Trophoblast cell (in vitro differentiated cells and primary cell): ENCODE results near the gene ADSS1.

Experiments used
- DNase-seq, 2 donors: peaks; one replicate each; pipeline ENCODE4 v3.0.0-alpha.2; 2016
- H2AFZ ChIP-seq: 2 replicates; pipeline ENCODE4 v1.6.1; 2013; ENCODE audit warnings: low read length, moderate library complexity, mild to moderate bottlenecking; ENCODE audit not compliant: insufficient read depth, poor library complexity
- H2AK5ac ChIP-seq: 2 replicates; pipeline ENCODE4 v1.6.1; 2013; ENCODE audit warnings: mild to moderate bottlenecking, low read length
- H2BK120ac ChIP-seq: 2 replicates; pipeline ENCODE4 v1.6.1; 2013; ENCODE audit warnings: low read length, mild to moderate bottlenecking, moderate library complexity; ENCODE audit not compliant: insufficient read depth, poor library complexity
- H2BK12ac ChIP-seq: 2 replicates; pipeline ENCODE4 v1.6.1; 2013; ENCODE audit warnings: mild to moderate bottlenecking, low read length, moderate library complexity
- H2BK5ac ChIP-seq: 2 replicates; pipeline ENCODE4 v1.6.1; 2013; ENCODE audit warnings: low read length, low read depth, moderate library complexity, mild to moderate bottlenecking; ENCODE audit not compliant: poor library complexity
- H3K14ac ChIP-seq: 2 replicates; pipeline ENCODE4 v1.6.1; 2013; ENCODE audit warnings: mild to moderate bottlenecking, low read length
- H3K18ac ChIP-seq: 2 replicates; pipeline ENCODE4 v1.6.1; 2013; ENCODE audit warnings: mild to moderate bottlenecking, low read length
- H3K23ac ChIP-seq: 2 replicates; pipeline ENCODE4 v1.6.1; 2013; ENCODE audit warnings: low read length
- H3K27ac ChIP-seq: 2 replicates; pipeline ENCODE4 v1.5.1; 2013; ENCODE audit warnings: low read depth, mild to moderate bottlenecking, inconsistent platforms, low read length, moderate library complexity
- H3K27me3 ChIP-seq: 2 replicates; pipeline ENCODE4 v1.6.1; 2013; ENCODE audit warnings: inconsistent platforms, mild to moderate bottlenecking, low read length, moderate library complexity; ENCODE audit not compliant: insufficient read depth
- H3K36me3 ChIP-seq, 2 experiments: 1 replicate in 1 of 2; 2 replicates in 1 of 2; pipeline ENCODE4 v1.6.1; 2013; ENCODE audit warnings: low read length in 2 of 2, mild to moderate bottlenecking in 2 of 2, moderate library complexity in 1 of 2; ENCODE audit not compliant: insufficient read depth in 2 of 2, control insufficient read depth in 1 of 2
- H3K4ac ChIP-seq: 2 replicates; pipeline ENCODE4 v1.6.1; 2013; ENCODE audit warnings: low read depth, mild to moderate bottlenecking, low read length, moderate library complexity
- H3K4me1 ChIP-seq, 2 experiments: 1 replicate in 1 of 2; 2 replicates in 1 of 2; pipeline ENCODE4 v1.6.1; 2013; ENCODE audit warnings: low read length in 2 of 2, mild to moderate bottlenecking in 2 of 2, moderate library complexity in 1 of 2; ENCODE audit not compliant: insufficient read depth in 2 of 2, control insufficient read depth in 1 of 2
- H3K4me2 ChIP-seq: 2 replicates; pipeline ENCODE4 v1.6.1; 2013; ENCODE audit warnings: inconsistent platforms, mild to moderate bottlenecking, low read length, moderate library complexity
- H3K4me3 ChIP-seq: 2 replicates; pipeline ENCODE4 v1.5.1; 2013; ENCODE audit warnings: mild to moderate bottlenecking, low read depth, low read length, inconsistent platforms
- H3K79me1 ChIP-seq: one replicate; pipeline ENCODE4 v1.6.1; 2013; ENCODE audit warnings: low read length
- H3K79me2 ChIP-seq: 2 replicates; pipeline ENCODE4 v1.6.1; 2013; ENCODE audit warnings: low read length, mild to moderate bottlenecking; ENCODE audit not compliant: control insufficient read depth, insufficient read depth, poor library complexity
- H3K9ac ChIP-seq: 2 replicates; pipeline ENCODE4 v1.6.1; 2013; ENCODE audit warnings: mild to moderate bottlenecking, low read length
- H3K9me3 ChIP-seq: 2 replicates; pipeline ENCODE4 v1.6.1; 2013; ENCODE audit warnings: low read depth, mild to moderate bottlenecking, control low read depth, inconsistent platforms, low read length; ENCODE audit not compliant: insufficient read depth
- H4K12ac ChIP-seq: 2 replicates; pipeline ENCODE4 v1.6.1; 2013; ENCODE audit warnings: low read depth, mild to moderate bottlenecking, low read length, moderate library complexity
- H4K8ac ChIP-seq: 2 replicates; pipeline ENCODE4 v1.6.1; 2013; ENCODE audit warnings: low read depth, mild to moderate bottlenecking, low read length, moderate library complexity
- H4K91ac ChIP-seq: one replicate; pipeline ENCODE4 v1.6.1; 2013; ENCODE audit warnings: low read depth, mild to moderate bottlenecking, low read length, moderate library complexity
- WGBS: extraction: QIAGEN DNeasy Blood & Tissue Kit; methylation state at CpG from one replicate; pipeline ENCODE4 v1.1.7; 2013; ENCODE audit warnings: missing lambda C conversion rate; ENCODE audit not compliant: insufficient read length, insufficient coverage; ENCODE audit errors: extremely low coverage; 5-methylcytosine and 5-hydroxymethylcytosine counted together

The ADSS1 gene

GRCh38 chr14:104769324-104770071 is 45.5 kb downstream of the ADSS1 start:
- H4K91ac ChIP-seq = no peak overlapping the region
- H3K18ac ChIP-seq = no peak overlapping the region
- H2AK5ac ChIP-seq = no peak overlapping the region
- H2BK12ac ChIP-seq = no peak overlapping the region
- no peak overlapping the region for H3K4ac ChIP-seq
- H3K4me3 ChIP-seq = no peak overlapping the region
- H3K9me3 ChIP-seq = peaks cover 4% of the 10 kb centered on the region
- H3K23ac ChIP-seq = no peak overlapping the region
- peaks cover 7% of the 10 kb centered on the region for H3K79me1 ChIP-seq
- no peak overlapping the region for H4K8ac ChIP-seq
- H4K12ac ChIP-seq = no peak overlapping the region
- H2BK120ac ChIP-seq = no peak overlapping the region
- H3K36me3 ChIP-seq = peaks cover 46 to 50% of the 10 kb centered on the region in 2 experiments
- no peaks in the 10 kb centered on the region for H3K79me2 ChIP-seq
- H3K27me3 ChIP-seq = no peaks in the 10 kb centered on the region
- peaks cover 15% of the 10 kb centered on the region in 2 experiments for H3K4me1 ChIP-seq
- H2AFZ ChIP-seq = no peak overlapping the region
- H3K27ac ChIP-seq = no peak overlapping the region
- H3K14ac ChIP-seq = no peak overlapping the region
- H2BK5ac ChIP-seq = no peak overlapping the region
- no peak overlapping the region for H3K9ac ChIP-seq
- no peak overlapping the region for H3K4me2 ChIP-seq
- no CpG with 5 or more reads among the region's 18 CpGs for WGBS
- DNase-seq = peak in 1 of 2 donors; percentile 34

- no CpG with 5 or more reads among the region's 24 CpGs for WGBS
Observed at GRCh38 chr14:104770072-104770579, 46.1 kb downstream of the ADSS1 start.

GRCh38 chr14:104770851-104771272 is 46.8 kb downstream of the ADSS1 start:
- H2BK5ac ChIP-seq = no peak overlapping the region
- H2AFZ ChIP-seq = no peak overlapping the region
- H3K9me3 ChIP-seq = peaks cover 4% of the 10 kb centered on the region
- H4K12ac ChIP-seq = no peak overlapping the region
- no peak overlapping the region for H2BK120ac ChIP-seq
- H3K4ac ChIP-seq = no peak overlapping the region
- no peak overlapping the region for H3K9ac ChIP-seq
- no peak overlapping the region for H3K18ac ChIP-seq
- WGBS = no CpG with 5 or more reads among the region's 5 CpGs
- peaks cover 15 to 22% of the 10 kb centered on the region in 2 experiments for H3K4me1 ChIP-seq
- H2AK5ac ChIP-seq = no peak overlapping the region
- no peak overlapping the region for H3K14ac ChIP-seq
- peaks cover 59 to 64% of the 10 kb centered on the region in 2 experiments for H3K36me3 ChIP-seq
- H3K79me1 ChIP-seq = peaks cover 7% of the 10 kb centered on the region
- no peak overlapping the region for H3K4me2 ChIP-seq
- H2BK12ac ChIP-seq = no peak overlapping the region
- no peak overlapping the region for H3K23ac ChIP-seq
- no peak overlapping the region for H4K91ac ChIP-seq
- no peak overlapping the region for H3K4me3 ChIP-seq
- no peaks in the 10 kb centered on the region for H3K27me3 ChIP-seq
- H3K27ac ChIP-seq = no peak overlapping the region
- H3K79me2 ChIP-seq = no peaks in the 10 kb centered on the region
- DNase-seq = peak in 1 of 2 donors; percentile 37
- H4K8ac ChIP-seq = no peak overlapping the region

More at GRCh38 chr14:104770072-104770579, 46.1 kb downstream of the ADSS1 start:
- no peak overlapping the region for H4K8ac ChIP-seq
- H2BK5ac ChIP-seq = no peak overlapping the region
- no peak overlapping the region for H3K18ac ChIP-seq
- peaks cover 4% of the 10 kb centered on the region for H3K9me3 ChIP-seq
- H3K79me2 ChIP-seq = no peaks in the 10 kb centered on the region
- H3K27ac ChIP-seq = no peak overlapping the region
- H3K9ac ChIP-seq = no peak overlapping the region
- no peaks in the 10 kb centered on the region for H3K27me3 ChIP-seq
- H2AFZ ChIP-seq = no peak overlapping the region
- no peak overlapping the region for H4K91ac ChIP-seq
- H3K4ac ChIP-seq = no peak overlapping the region
- H3K36me3 ChIP-seq = peaks cover 52 to 56% of the 10 kb centered on the region in 2 experiments
- H3K4me1 ChIP-seq = peaks cover 15 to 18% of the 10 kb centered on the region in 2 experiments
- no peak overlapping the region for H2AK5ac ChIP-seq
- no peak overlapping the region for H2BK12ac ChIP-seq
- peaks cover 7% of the 10 kb centered on the region for H3K79me1 ChIP-seq
- H2BK120ac ChIP-seq = no peak overlapping the region
- H3K4me2 ChIP-seq = no peak overlapping the region
- peak in 1 of 2 donors; percentile 29 for DNase-seq
- no peak overlapping the region for H4K12ac ChIP-seq
- no peak overlapping the region for H3K23ac ChIP-seq
- H3K4me3 ChIP-seq = no peak overlapping the region
- H3K14ac ChIP-seq = no peak overlapping the region

GRCh38 chr14:104771374-104771773 is 47.3 kb downstream of the ADSS1 start:
- Histone ChIP-seq H3K18ac (no peak overlapping the region), H2AK5ac (no peak overlapping the region), H3K36me3 (peaks cover 62 to 69% of the 10 kb centered on the region in 2 experiments), H3K27me3 (no peaks in the 10 kb centered on the region), H3K4me2 (no peak overlapping the region), H3K79me1 (peaks cover 7% of the 10 kb centered on the region), H3K9me3 (peaks cover 4% of the 10 kb centered on the region), H4K8ac (no peak overlapping the region), H3K27ac (no peak overlapping the region), H2BK5ac (no peak overlapping the region), H3K14ac (no peak overlapping the region), H3K4me1 (peaks cover 15 to 22% of the 10 kb centered on the region in 2 experiments), H4K12ac (no peak overlapping the region), H3K4me3 (no peak overlapping the region), H4K91ac (no peak overlapping the region), H2AFZ (no peak overlapping the region), H3K4ac (no peak overlapping the region), H2BK12ac (no peak overlapping the region), H2BK120ac (no peak overlapping the region), H3K9ac (no peak overlapping the region), H3K23ac (no peak overlapping the region), H3K79me2 (no peaks in the 10 kb centered on the region)
- DNase-seq = no peak
- no CpG with 5 or more reads among the region's 4 CpGs for WGBS
